ENCODE results near the gene LDAH. TPM values are rescaled to one million over a fixed set of nuclear protein-coding genes. Genes with fewer than 3 reads are reported as not detected.

Gene LDAH
- total and polyA plus RNA-seq, 2 experiments from 2014 or later: 13.2 to 27.6 TPM

DNA sequence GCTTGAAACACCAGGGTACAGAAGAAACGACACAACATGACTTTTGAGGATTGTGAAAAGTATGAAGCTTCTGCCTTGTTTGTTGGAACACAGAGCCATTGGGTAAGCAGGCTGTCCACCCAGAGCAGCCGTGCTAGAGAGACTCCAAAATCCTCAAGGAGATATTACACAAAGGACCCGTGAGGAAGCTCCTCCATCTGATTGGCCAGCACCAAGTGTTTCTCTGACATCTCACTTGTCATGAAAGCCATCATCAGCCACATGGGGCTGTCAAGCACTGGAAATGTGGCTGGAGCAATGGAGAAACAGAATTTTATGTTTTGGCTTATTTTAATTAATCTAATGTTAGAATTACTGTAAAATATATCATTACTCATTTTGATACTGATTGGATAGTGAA, 29.8 kb upstream of the LDAH start:
- TF ChIP-seq EZH2 (IDR thresholded peaks at IDR 0.05; ENCODE audit: insufficient read depth, poor library complexity, severe bottlenecking) (no peak), EZH2phosphoT487 (IDR thresholded peaks at IDR 0.05; ENCODE audit: insufficient read depth, low read depth) (no peak)

GRCh38 chr2:20852139-20852538, 29.2 kb upstream of the LDAH start:
- no peak for TF ChIP-seq EZH2phosphoT487 (IDR thresholded peaks at IDR 0.05; ENCODE audit: insufficient read depth, low read depth)
- no peak for TF ChIP-seq EZH2 (IDR thresholded peaks at IDR 0.05; ENCODE audit: insufficient read depth, poor library complexity, severe bottlenecking)
- no peaks in the 10 kb centered on the region; the same call in 1 of the 2 replicates for H3K27me3 ChIP-seq (replicated peaks; ENCODE audit: insufficient read depth)
- H3K79me2 ChIP-seq (ENCODE audit: insufficient read depth): no peaks in the 10 kb centered on the region
- WGBS, 2 experiments (ENCODE audit: low coverage in 1 of 2, low lambda C conversion rate in 2 of 2, missing lambda C conversion rate in 2 of 2): 37 to 51% methylated on average over 6 of the region's 6 CpGs
- H3K9me3 ChIP-seq (ENCODE audit: low read depth): no peaks in the 10 kb centered on the region
- no peaks in the 10 kb centered on the region for H4K20me1 ChIP-seq (ENCODE audit: insufficient read depth)
- no peaks in the 10 kb centered on the region for H3K9me2 ChIP-seq (ENCODE audit: insufficient read depth)
- H3F3A ChIP-seq (ENCODE audit: insufficient read depth): no peaks in the 10 kb centered on the region
- in situ Hi-C loops (cut with MboI): no loop called here
- DNase-seq: no peak
- H3K36me3 ChIP-seq (ENCODE audit: low read depth): no peaks in the 10 kb centered on the region
- H3K9ac ChIP-seq: no peak overlapping the region
- H3K27ac ChIP-seq: no peak overlapping the region
- no peak overlapping the region for H2AFZ ChIP-seq
- H3K4me1 ChIP-seq (ENCODE audit: insufficient read depth): no peaks in the 10 kb centered on the region
- no peak overlapping the region for H3K4me2 ChIP-seq (ENCODE audit: unreplicated experiment)
- H3K4me3 ChIP-seq: no peak overlapping the region

More for the DNA sequence above, 29.8 kb upstream of the LDAH start:
- H3K36me3 ChIP-seq (ENCODE audit: low read depth): no peaks in the 10 kb centered on the region
- no peak overlapping the region for H2AFZ ChIP-seq
- no peaks in the 10 kb centered on the region for H3F3A ChIP-seq (ENCODE audit: insufficient read depth)
- 12 to 16% methylated on average over 3 of the region's 3 CpGs for WGBS, 2 experiments (ENCODE audit: low coverage in 1 of 2, low lambda C conversion rate in 2 of 2, missing lambda C conversion rate in 2 of 2)
- no peaks in the 10 kb centered on the region for H3K9me3 ChIP-seq (ENCODE audit: low read depth)
- in situ Hi-C loops (cut with MboI): no loop called here
- H3K27ac ChIP-seq: no peak overlapping the region
- H3K9me2 ChIP-seq (ENCODE audit: insufficient read depth): no peaks in the 10 kb centered on the region
- H4K20me1 ChIP-seq (ENCODE audit: insufficient read depth): no peaks in the 10 kb centered on the region
- no peak overlapping the region for H3K4me3 ChIP-seq
- no peak for DNase-seq
- H3K79me2 ChIP-seq (ENCODE audit: insufficient read depth): no peaks in the 10 kb centered on the region
- no peak overlapping the region for H3K9ac ChIP-seq
- no peak overlapping the region for H3K4me2 ChIP-seq (ENCODE audit: unreplicated experiment)
- H3K4me1 ChIP-seq (ENCODE audit: insufficient read depth): no peaks in the 10 kb centered on the region
- no peaks in the 10 kb centered on the region; the same call in 1 of the 2 replicates for H3K27me3 ChIP-seq (replicated peaks; ENCODE audit: insufficient read depth)

DNA sequence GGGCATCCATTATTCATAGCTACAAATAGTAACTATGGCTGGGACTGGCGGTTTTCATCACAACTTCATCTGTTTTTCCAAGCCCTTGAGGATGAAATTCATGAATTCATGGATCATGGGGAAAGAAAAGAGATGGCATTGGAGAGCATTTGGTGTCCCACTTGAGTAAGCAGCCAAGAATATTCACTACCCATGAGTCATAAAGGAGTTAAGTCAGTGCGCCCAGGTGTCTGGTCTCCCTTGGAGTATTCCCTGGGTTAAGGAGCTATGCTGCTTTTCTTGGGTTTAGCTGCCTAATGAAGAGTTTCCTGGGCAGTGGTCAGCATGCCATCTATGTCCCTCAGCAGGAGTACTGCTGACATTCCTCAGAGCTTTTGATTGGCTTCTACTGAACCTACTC, 21.3 kb upstream of the LDAH start:
- TF ChIP-seq EZH2phosphoT487 (IDR thresholded peaks at IDR 0.05; ENCODE audit: insufficient read depth, low read depth) (no peak), EZH2 (IDR thresholded peaks at IDR 0.05; ENCODE audit: insufficient read depth, poor library complexity, severe bottlenecking) (no peak)
- Histone ChIP-seq H4K20me1 (ENCODE audit: insufficient read depth) (no peaks in the 10 kb centered on the region), H3K9me2 (ENCODE audit: insufficient read depth) (no peaks in the 10 kb centered on the region), H2AFZ (no peak overlapping the region), H3K4me2 (ENCODE audit: unreplicated experiment) (no peak overlapping the region), H3F3A (ENCODE audit: insufficient read depth) (no peaks in the 10 kb centered on the region), H3K79me2 (ENCODE audit: insufficient read depth) (no peaks in the 10 kb centered on the region), H3K9ac (no peak overlapping the region), H3K27ac (no peak overlapping the region), H3K4me3 (no peak overlapping the region), H3K4me1 (ENCODE audit: insufficient read depth) (no peaks in the 10 kb centered on the region), H3K27me3 (replicated peaks; ENCODE audit: insufficient read depth) (no peaks in the 10 kb centered on the region), H3K9me3 (ENCODE audit: low read depth) (no peaks in the 10 kb centered on the region), H3K36me3 (ENCODE audit: low read depth) (no peaks in the 10 kb centered on the region)
- no peak for DNase-seq
- WGBS, 2 experiments (ENCODE audit: low coverage in 1 of 2, low lambda C conversion rate in 2 of 2, missing lambda C conversion rate in 2 of 2): 12 to 14% methylated on average over 2 of the region's 2 CpGs
- in situ Hi-C loops (cut with MboI): no loop called here

DNA sequence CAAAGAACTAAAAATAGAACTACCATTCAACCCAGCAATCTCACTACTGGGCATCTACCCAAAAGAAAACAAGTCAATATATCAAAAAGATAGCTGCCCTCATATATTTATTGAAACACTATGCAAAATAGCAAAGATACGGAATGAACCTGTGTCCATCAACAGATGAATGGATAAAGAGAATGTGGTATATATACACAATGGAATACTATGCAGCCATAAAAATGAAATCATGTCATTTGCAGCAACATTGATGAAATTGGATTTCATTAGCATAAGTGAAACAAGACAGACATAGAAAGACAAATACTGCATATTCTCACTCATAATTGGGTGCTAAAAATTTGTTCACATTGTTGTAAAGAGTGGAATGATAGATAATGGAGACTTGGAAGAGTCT, 16.2 kb upstream of the LDAH start:
- no peak overlapping the region for H2AFZ ChIP-seq
- H3F3A ChIP-seq (ENCODE audit: insufficient read depth): no peaks in the 10 kb centered on the region
- TF ChIP-seq EZH2 (IDR thresholded peaks at IDR 0.05; ENCODE audit: insufficient read depth, poor library complexity, severe bottlenecking) (no peak), EZH2phosphoT487 (IDR thresholded peaks at IDR 0.05; ENCODE audit: insufficient read depth, low read depth) (no peak)
- in situ Hi-C loops (cut with MboI): no loop called here
- WGBS, 2 experiments (ENCODE audit: low coverage in 1 of 2, low lambda C conversion rate in 2 of 2, missing lambda C conversion rate in 2 of 2): 10 to 21% methylated on average over 1 of the region's 1 CpG
- no peak overlapping the region for H3K4me2 ChIP-seq (ENCODE audit: unreplicated experiment)
- no peaks in the 10 kb centered on the region for H3K9me2 ChIP-seq (ENCODE audit: insufficient read depth)
- no peak for DNase-seq
- H3K9me3 ChIP-seq (ENCODE audit: low read depth): no peaks in the 10 kb centered on the region
- no peak overlapping the region for H3K4me3 ChIP-seq
- H3K27me3 ChIP-seq (replicated peaks; ENCODE audit: insufficient read depth): no peaks in the 10 kb centered on the region
- H3K36me3 ChIP-seq (ENCODE audit: low read depth): no peaks in the 10 kb centered on the region
- no peaks in the 10 kb centered on the region for H3K4me1 ChIP-seq (ENCODE audit: insufficient read depth)
- no peak overlapping the region for H3K27ac ChIP-seq
- H3K9ac ChIP-seq: no peak overlapping the region
- H4K20me1 ChIP-seq (ENCODE audit: insufficient read depth): no peaks in the 10 kb centered on the region
- H3K79me2 ChIP-seq (ENCODE audit: insufficient read depth): no peaks in the 10 kb centered on the region

DNA sequence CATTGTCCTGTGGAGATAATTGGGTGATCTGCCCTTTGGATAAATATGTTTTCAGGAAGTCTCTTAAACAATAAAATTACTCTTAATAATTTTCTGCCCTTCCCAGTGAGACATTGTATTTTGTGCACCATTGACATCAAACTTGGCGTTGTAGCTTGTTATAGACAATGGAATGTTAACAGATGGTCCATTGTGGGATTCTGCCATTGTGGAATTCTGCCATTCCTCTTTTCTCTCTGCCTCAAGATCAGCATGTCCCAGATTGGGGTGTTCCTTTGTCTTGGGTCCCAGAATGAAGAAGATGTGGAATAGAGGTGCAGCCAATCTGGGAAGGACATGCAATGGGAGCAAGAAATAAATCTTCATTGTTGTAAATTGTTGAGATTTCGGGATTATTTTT, 15.1 kb upstream of the LDAH start:
- no peak for DNase-seq
- in situ Hi-C loops (cut with MboI): no loop called here
- no peak overlapping the region for H3K9ac ChIP-seq
- no peaks in the 10 kb centered on the region for H3K9me2 ChIP-seq (ENCODE audit: insufficient read depth)
- H3K27ac ChIP-seq: no peak overlapping the region
- TF ChIP-seq EZH2phosphoT487 (IDR thresholded peaks at IDR 0.05; ENCODE audit: insufficient read depth, low read depth): no peak
- TF ChIP-seq EZH2 (IDR thresholded peaks at IDR 0.05; ENCODE audit: insufficient read depth, poor library complexity, severe bottlenecking): no peak
- 10 to 22% methylated on average over 2 of the region's 2 CpGs for WGBS, 2 experiments (ENCODE audit: low coverage in 1 of 2, low lambda C conversion rate in 2 of 2, missing lambda C conversion rate in 2 of 2)
- no peaks in the 10 kb centered on the region for H3K4me1 ChIP-seq (ENCODE audit: insufficient read depth)
- H3F3A ChIP-seq (ENCODE audit: insufficient read depth): no peaks in the 10 kb centered on the region
- no peaks in the 10 kb centered on the region for H3K27me3 ChIP-seq (replicated peaks; ENCODE audit: insufficient read depth)
- no peaks in the 10 kb centered on the region for H4K20me1 ChIP-seq (ENCODE audit: insufficient read depth)
- H3K36me3 ChIP-seq (ENCODE audit: low read depth): no peaks in the 10 kb centered on the region
- no peak overlapping the region for H3K4me2 ChIP-seq (ENCODE audit: unreplicated experiment)
- no peak overlapping the region for H3K4me3 ChIP-seq
- H3K79me2 ChIP-seq (ENCODE audit: insufficient read depth): no peaks in the 10 kb centered on the region
- no peaks in the 10 kb centered on the region for H3K9me3 ChIP-seq (ENCODE audit: low read depth)
- H2AFZ ChIP-seq: no peak overlapping the region

All from GM23248 (cell line).